Epidermal melanocyte (primary cell): ENCODE results near the gene TACO1.

ENCODE experiments used
- DNase-seq: peaks from one replicate; pipeline ENCODE4 v3.0.0; 2011; ENCODE audit warnings: low spot score; ENCODE audit not compliant: insufficient read length

The TACO1 gene

GRCh38 chr17:63639125-63639524 lies 38.4 kb downstream of the TACO1 start:
- DNase-seq, result no peak

- no peak for DNase-seq
Measured at GRCh38 chr17:63640038-63640437, 39.3 kb downstream of the TACO1 start.

GRCh38 chr17:63641692-63642448 lies 41.2 kb downstream of the TACO1 start:
- DNase-seq, result no peak

GRCh38 chr17:63644846-63645245 lies 44.2 kb downstream of the TACO1 start:
- DNase-seq, result no peak

GRCh38 chr17:63645775-63646487 lies 45.2 kb downstream of the TACO1 start:
- no peak for DNase-seq

- no peak for DNase-seq
Measured at GRCh38 chr17:63646488-63646806, 45.8 kb downstream of the TACO1 start.

- DNase-seq, result no peak
Measured at GRCh38 chr17:63647065-63647725, 46.5 kb downstream of the TACO1 start.

GRCh38 chr17:63647936-63648335 lies 47.2 kb downstream of the TACO1 start:
- DNase-seq, result no peak

GRCh38 chr17:63649813-63650212 lies 49.1 kb downstream of the TACO1 start:
- DNase-seq, result no peak

- no peak for DNase-seq
Measured at GRCh38 chr17:63652106-63652505, 51.4 kb downstream of the TACO1 start.

- DNase-seq, result no peak
Measured at GRCh38 chr17:63653050-63653449, 52.4 kb downstream of the TACO1 start.

GRCh38 chr17:63657786-63658185 lies 57.1 kb downstream of the TACO1 start:
- DNase-seq, result no peak
